ENCODE results near the gene SETD2. TPM values are rescaled to one million over a fixed set of nuclear protein-coding genes. Genes with fewer than 3 reads are reported as not detected.

SETD2 gene
- total RNA-seq, 1 experiment from 2014 or later = 60.8 TPM

- Histone ChIP-seq H4K8ac (replicated peaks; ENCODE audit: insufficient read length, low read depth, low read length) (no peak overlapping the region), H2BK20ac (ENCODE audit: low read depth, low read length, poor library complexity, severe bottlenecking) (no peak overlapping the region), H3K4me2 (ENCODE audit: insufficient read depth, insufficient read length, low read length) (no peak overlapping the region), H2AFZ (ENCODE audit: low read length) (no peak overlapping the region), H2AK5ac (ENCODE audit: insufficient read length, low read length) (no peak overlapping the region), H2BK5ac (ENCODE audit: insufficient read length, low read length) (no peak overlapping the region), H4K5ac (ENCODE audit: insufficient read length, low read depth, low read length) (no peak overlapping the region), H3K9me3 (ENCODE audit: control insufficient read depth, low read depth, low read length) (no peaks in the 10 kb centered on the region), H4K20me1 (ENCODE audit: control insufficient read depth, insufficient read depth, insufficient read length) (no peaks in the 10 kb centered on the region), H3K14ac (ENCODE audit: insufficient read depth, low read length) (no peak overlapping the region; the same call in 1 of the 2 replicates), H3K23me2 (ENCODE audit: insufficient read length, low read depth, low read length, poor library complexity, severe bottlenecking) (no peaks in the 10 kb centered on the region), H3K79me1 (ENCODE audit: insufficient read depth, low read depth, low read length, poor library complexity, severe bottlenecking) (no peaks in the 10 kb centered on the region), H2BK15ac (ENCODE audit: low read depth, low read length) (no peak overlapping the region), H3K23ac (ENCODE audit: insufficient read length, low read depth, low read length) (no peak overlapping the region), H3K4ac (ENCODE audit: low read depth, low read length) (no peak overlapping the region), H2BK12ac (ENCODE audit: insufficient read length, low read depth, low read length) (no peak overlapping the region), H3K4me1 (ENCODE audit: insufficient read depth, low read length) (no peaks in the 10 kb centered on the region), H3K79me2 (ENCODE audit: insufficient read depth, low read length) (no peaks in the 10 kb centered on the region), H3K9ac (ENCODE audit: extremely low read depth, insufficient read length, low read length) (no peak overlapping the region), H4K91ac (ENCODE audit: insufficient read length, low read depth, low read length) (no peak overlapping the region), H2BK120ac (ENCODE audit: low read depth, low read length, poor library complexity, severe bottlenecking) (no peak overlapping the region), H3K18ac (ENCODE audit: insufficient read length, low read depth, low read length) (no peak overlapping the region), H3K27me3 (ENCODE audit: insufficient read depth, low read length) (no peaks in the 10 kb centered on the region), H3K27ac (ENCODE audit: insufficient read length, low read depth, low read length) (no peak overlapping the region), H3K56ac (ENCODE audit: insufficient read length, low read depth, low read length) (no peak overlapping the region), H3T11ph (ENCODE audit: low read length) (no peak overlapping the region)
- no peaks in the 10 kb centered on the region; a peak in 1 of 5 replicates for H3K9me3 Mint-ChIP-seq
- H3K4me1 Mint-ChIP-seq = peaks cover 5 to 8% of the 10 kb centered on the region in 2 experiments
- peak overlapping the region in 2 of 3 experiments; percentile 14 to 86; a peak in 3 of 7 replicates for H3K27ac Mint-ChIP-seq
- DNase-seq = peak; percentile 93
- H3K27me3 Mint-ChIP-seq (ENCODE audit: low read depth) = no peaks in the 10 kb centered on the region
- no CpG with 5 or more reads among the region's 27 CpGs for WGBS (ENCODE audit: extremely low coverage, insufficient read length, low lambda C conversion rate)
- peaks cover 8 to 27% (median 22%) of the 10 kb centered on the region in 3 experiments; a peak in 6 of 7 replicates for H3K36me3 Mint-ChIP-seq (ENCODE audit: insufficient read depth in 1 of 3, low read depth in 3 of 3)
- TF ChIP-seq CTCF (conservative IDR thresholded peaks at IDR 0.05) = peak; percentile 95
- no peak overlapping the region for H3K4me3 Mint-ChIP-seq
Measured at GRCh38 chr3:46998121-46998851, 165.6 kb downstream of the SETD2 start.

Measured in H9 (cell line).